Osteoblast (primary cell): ENCODE data around the gene C5. TPM values are rescaled to one million over a fixed set of nuclear protein-coding genes. Genes with fewer than 3 reads are reported as not detected.
"Not testable (repeated sequence)": the region's sequence is repeated elsewhere in the genome, so short reads cannot be mapped to it uniquely, and the experiment has no call there.

Experiments used
- DNase-seq: peaks from one replicate; pipeline ENCODE4 v3.0.0; 2011; ENCODE audit warnings: low spot score, mixed read lengths; ENCODE audit not compliant: insufficient read length; ENCODE audit errors: missing footprints
- H2AFZ ChIP-seq: 2 replicates; pipeline ENCODE4 v1.6.0; 2011; ENCODE audit warnings: mild to moderate bottlenecking, low read length
- H3K27ac ChIP-seq: 2 replicates; pipeline ENCODE4 v1.5.1; 2011; ENCODE audit warnings: mild to moderate bottlenecking, low read depth, low read length, moderate library complexity
- H3K27me3 ChIP-seq: 2 replicates; pipeline ENCODE4 v1.6.0; 2012; ENCODE audit warnings: mild to moderate bottlenecking, control low read depth, inconsistent platforms, low read length, moderate library complexity; ENCODE audit not compliant: insufficient read depth
- H3K36me3 ChIP-seq: 2 replicates; pipeline ENCODE4 v1.5.1; 2011; ENCODE audit warnings: mild to moderate bottlenecking, low read length, control low read depth, moderate library complexity; ENCODE audit not compliant: insufficient read depth
- H3K4me1 ChIP-seq: 2 replicates; pipeline ENCODE4 v1.5.1; 2011; ENCODE audit warnings: mild to moderate bottlenecking, low read length, control low read depth, moderate library complexity; ENCODE audit not compliant: insufficient read depth
- H3K4me2 ChIP-seq: 2 replicates; pipeline ENCODE4 v1.6.0; 2011; ENCODE audit warnings: mild to moderate bottlenecking, low read length; ENCODE audit not compliant: insufficient read depth
- H3K4me3 ChIP-seq: fragments of 200-600 bp; sonication (generic); 3 replicates; pipeline ENCODE4 v1.5.1; 2012; ENCODE audit warnings: mild to moderate bottlenecking, low read length, inconsistent platforms; ENCODE audit not compliant: insufficient read depth
- H3K79me2 ChIP-seq: 2 replicates; pipeline ENCODE4 v1.6.0; 2012; ENCODE audit warnings: mild to moderate bottlenecking, low read length, control low read depth, inconsistent platforms; ENCODE audit not compliant: insufficient read depth
- H3K9me3 ChIP-seq: 2 replicates; pipeline ENCODE4 v1.5.1; 2011; ENCODE audit warnings: low read depth, low read length, control low read depth
- H4K20me1 ChIP-seq: 2 replicates; pipeline ENCODE4 v1.6.0; 2012; ENCODE audit warnings: mild to moderate bottlenecking, low read length, control low read depth; ENCODE audit not compliant: insufficient read depth
- CTCF ChIP-seq: IDR thresholded peaks from 2 replicates; pipeline ENCODE4 v1.5.1; 2011; ENCODE audit warnings: mild to moderate bottlenecking, low read depth, low read length, moderate library complexity; ENCODE audit errors: extremely low read depth
- total RNA-seq: library from RNA; depleted of rRNA; stranded (reverse); fragments of >200 nt; gene quantifications from 2 replicates; pipeline ENCODE4 v1.2.3, GENCODE V29; 2012

C5 gene
- total RNA-seq, 1 donor, result 5.1 TPM

- H2AFZ ChIP-seq, result no peak overlapping the region
- no peak for DNase-seq
- no peaks in the 10 kb centered on the region for H3K36me3 ChIP-seq
- H3K79me2 ChIP-seq, result no peaks in the 10 kb centered on the region
- H4K20me1 ChIP-seq, result no peaks in the 10 kb centered on the region
- no peaks in the 10 kb centered on the region for H3K27me3 ChIP-seq
- no peak overlapping the region for H3K4me2 ChIP-seq
- H3K27ac ChIP-seq, result no peak overlapping the region
- no peak for TF ChIP-seq CTCF
- H3K4me3 ChIP-seq, result no peak overlapping the region
- H3K9me3 ChIP-seq, result no peaks in the 10 kb centered on the region
- no peaks in the 10 kb centered on the region for H3K4me1 ChIP-seq
These were observed 78.1 kb downstream of the C5 start for GRCh38 chr9:120971938-120972337.

- H3K4me1 ChIP-seq, DNase-seq, H3K4me3 ChIP-seq, H3K9me3 ChIP-seq, H3K36me3 ChIP-seq, H3K4me2 ChIP-seq, H3K79me2 ChIP-seq, H3K27me3 ChIP-seq, H2AFZ ChIP-seq, H4K20me1 ChIP-seq, H3K27ac ChIP-seq: not testable (repeated sequence)
These were observed 78.6 kb downstream of the C5 start for GRCh38 chr9:120971471-120971870.

GRCh38 chr9:120970244-120970643 lies 79.8 kb downstream of the C5 start:
- Histone ChIP-seq H4K20me1 (no peaks in the 10 kb centered on the region), H3K9me3 (no peaks in the 10 kb centered on the region), H3K27ac (no peak overlapping the region), H3K4me2 (no peak overlapping the region), H2AFZ (no peak overlapping the region), H3K4me3 (no peak overlapping the region), H3K27me3 (no peaks in the 10 kb centered on the region), H3K79me2 (no peaks in the 10 kb centered on the region), H3K36me3 (no peaks in the 10 kb centered on the region), H3K4me1 (no peaks in the 10 kb centered on the region)
- DNase-seq, result no peak
- no peak for TF ChIP-seq CTCF

- Histone ChIP-seq H2AFZ (no peak overlapping the region), H3K9me3 (no peaks in the 10 kb centered on the region), H3K27me3 (no peaks in the 10 kb centered on the region), H3K4me3 (no peak overlapping the region), H3K36me3 (no peaks in the 10 kb centered on the region), H3K79me2 (no peaks in the 10 kb centered on the region), H3K4me1 (no peaks in the 10 kb centered on the region), H3K27ac (no peak overlapping the region), H3K4me2 (no peak overlapping the region), H4K20me1 (no peaks in the 10 kb centered on the region)
- no peak for DNase-seq
- no peak for TF ChIP-seq CTCF
These were observed 84.1 kb downstream of the C5 start for GRCh38 chr9:120966013-120966369.
